RWPE2 (cell line): ENCODE results near the gene ZHX3.
"Not testable (repeated sequence)": the region's sequence is repeated elsewhere in the genome, so short reads cannot be mapped to it uniquely, and the experiment has no call there.

ENCODE experiments used
- ATAC-seq: fragments of 200-7000 bp; cut with Tn5 transposase; 3 replicates; pipeline ENCODE4 v1.9.1; 2021; ENCODE audit warnings: low read depth
- DNase-seq: peaks from one replicate; pipeline ENCODE4 v3.0.0-alpha.2; 2020; ENCODE audit warnings: low spot score
- H3K27ac ChIP-seq: fragments of 450-650 bp; 2 replicates; pipeline ENCODE4 v1.5.1; 2017; ENCODE audit warnings: mild to moderate bottlenecking; ENCODE audit not compliant: poor library complexity, severe bottlenecking
- H3K27me3 ChIP-seq: fragments of 250-450 bp; sonication (Bioruptor Pico); 2 replicates; pipeline ENCODE4 v1.5.1; 2021; ENCODE audit warnings: mild to moderate bottlenecking, moderate library complexity; ENCODE audit not compliant: insufficient read depth, poor library complexity, severe bottlenecking
- H3K36me3 ChIP-seq: fragments of 250-450 bp; sonication (Bioruptor Pico); 2 replicates; pipeline ENCODE4 v1.5.1; 2020; ENCODE audit warnings: low read depth, mild to moderate bottlenecking, moderate library complexity
- H3K4me1 ChIP-seq: fragments of 250-450 bp; sonication (Bioruptor Pico); 2 replicates; pipeline ENCODE4 v1.5.1; 2021; ENCODE audit warnings: mild to moderate bottlenecking, moderate library complexity; ENCODE audit not compliant: insufficient read depth, poor library complexity, severe bottlenecking
- H3K4me3 ChIP-seq: fragments of 250-450 bp; sonication (Bioruptor Pico); 2 replicates; pipeline ENCODE4 v1.5.1; 2021; ENCODE audit warnings: mild to moderate bottlenecking, moderate library complexity; ENCODE audit not compliant: severe bottlenecking
- H3K9me3 ChIP-seq: fragments of 250-450 bp; sonication (Bioruptor Pico); 2 replicates; pipeline ENCODE4 v1.5.1; 2021; ENCODE audit warnings: mild to moderate bottlenecking, moderate library complexity; ENCODE audit not compliant: severe bottlenecking
- TF ChIP-seq, protein P1 (sequence below): fragments of 450-650 bp; IDR thresholded peaks from one replicate; pipeline ENCODE4 v1.5.1; 2017; ENCODE audit warnings: mild to moderate bottlenecking, moderate library complexity; ENCODE audit not compliant: poor library complexity, severe bottlenecking

The ZHX3 gene

DNA sequence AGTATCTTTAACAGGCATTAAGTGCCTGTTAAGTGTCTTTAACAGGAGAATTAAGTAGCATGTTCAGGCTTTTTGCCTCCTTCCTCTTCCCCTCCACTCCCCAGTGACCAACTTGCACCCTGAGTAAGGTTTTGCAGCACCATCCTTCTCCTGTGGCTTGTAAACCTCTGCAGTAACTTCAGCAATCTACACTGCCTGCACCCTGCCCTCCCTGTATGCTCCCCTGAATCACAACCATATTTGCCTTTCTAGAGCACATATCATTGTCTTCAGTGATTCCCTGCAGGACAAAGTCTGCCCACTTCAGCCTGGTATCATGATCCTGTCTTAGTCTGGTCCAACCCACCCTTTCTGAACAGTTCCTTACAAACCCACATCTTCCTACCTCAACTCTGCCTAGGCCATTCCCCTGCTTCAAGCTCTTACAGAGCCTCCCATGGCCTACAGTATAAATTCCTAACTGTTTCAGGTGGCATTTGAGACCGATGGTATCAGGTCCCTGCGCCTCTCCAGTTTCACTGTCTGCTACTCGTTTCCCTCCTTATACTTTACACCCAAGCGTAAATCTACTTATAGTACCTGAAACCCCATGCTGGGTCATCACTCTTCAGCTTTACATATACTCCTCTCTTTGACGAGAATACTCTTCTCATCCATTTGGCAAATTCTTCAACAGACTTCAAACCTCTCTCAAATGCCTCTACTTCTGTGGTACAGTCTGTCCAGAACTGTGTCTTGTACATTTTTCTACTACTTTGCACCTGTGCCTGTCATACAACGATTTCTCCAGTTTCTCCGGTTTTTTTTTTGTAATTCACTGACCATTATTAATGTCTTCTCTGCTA, 69.8 kb downstream of the ZHX3 start:
- TF ChIP-seq, protein P1, sequence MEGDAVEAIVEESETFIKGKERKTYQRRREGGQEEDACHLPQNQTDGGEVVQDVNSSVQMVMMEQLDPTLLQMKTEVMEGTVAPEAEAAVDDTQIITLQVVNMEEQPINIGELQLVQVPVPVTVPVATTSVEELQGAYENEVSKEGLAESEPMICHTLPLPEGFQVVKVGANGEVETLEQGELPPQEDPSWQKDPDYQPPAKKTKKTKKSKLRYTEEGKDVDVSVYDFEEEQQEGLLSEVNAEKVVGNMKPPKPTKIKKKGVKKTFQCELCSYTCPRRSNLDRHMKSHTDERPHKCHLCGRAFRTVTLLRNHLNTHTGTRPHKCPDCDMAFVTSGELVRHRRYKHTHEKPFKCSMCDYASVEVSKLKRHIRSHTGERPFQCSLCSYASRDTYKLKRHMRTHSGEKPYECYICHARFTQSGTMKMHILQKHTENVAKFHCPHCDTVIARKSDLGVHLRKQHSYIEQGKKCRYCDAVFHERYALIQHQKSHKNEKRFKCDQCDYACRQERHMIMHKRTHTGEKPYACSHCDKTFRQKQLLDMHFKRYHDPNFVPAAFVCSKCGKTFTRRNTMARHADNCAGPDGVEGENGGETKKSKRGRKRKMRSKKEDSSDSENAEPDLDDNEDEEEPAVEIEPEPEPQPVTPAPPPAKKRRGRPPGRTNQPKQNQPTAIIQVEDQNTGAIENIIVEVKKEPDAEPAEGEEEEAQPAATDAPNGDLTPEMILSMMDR, result no peak
- H3K27ac ChIP-seq, result peak overlapping the region; percentile 99
- no peak overlapping the region for H3K4me3 ChIP-seq
- peaks cover 59% of the 10 kb centered on the region for H3K4me1 ChIP-seq
- ATAC-seq (no peak), DNase-seq (no peak)
- peaks cover 9% of the 10 kb centered on the region; the same call in 1 of the 2 replicates for H3K36me3 ChIP-seq
- no peaks in the 10 kb centered on the region for H3K9me3 ChIP-seq
- no peaks in the 10 kb centered on the region for H3K27me3 ChIP-seq

DNA sequence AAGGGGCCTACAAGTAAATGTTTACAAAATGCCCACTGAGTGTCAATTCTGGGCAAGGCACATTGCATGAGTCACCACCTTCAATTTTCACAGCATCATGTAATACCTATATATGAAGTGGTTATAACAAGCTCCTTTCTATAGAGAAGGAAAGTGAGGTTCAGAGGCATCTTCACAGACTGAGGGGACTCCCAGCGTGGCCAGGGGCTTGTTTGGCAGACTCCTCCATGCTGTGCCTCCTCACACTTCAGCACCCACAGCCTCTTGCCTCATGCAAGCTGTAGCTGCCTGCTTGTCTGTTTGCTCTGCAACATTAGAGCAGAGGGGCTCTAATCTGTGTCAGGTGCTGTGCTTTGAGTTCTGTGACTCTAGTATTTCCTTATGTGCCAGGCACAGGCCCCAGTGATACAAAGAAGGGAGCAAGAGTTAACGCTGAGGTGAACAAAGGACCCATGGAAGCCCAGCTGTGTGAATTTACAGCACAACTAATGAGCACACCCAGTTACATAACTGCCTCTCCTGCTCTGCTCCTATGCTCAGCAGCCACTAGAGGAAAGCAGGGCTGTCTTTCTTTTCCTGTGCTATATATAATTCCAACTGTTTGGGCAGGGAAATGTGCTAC, 72.3 kb downstream of the ZHX3 start:
- peaks cover 52% of the 10 kb centered on the region for H3K4me1 ChIP-seq
- H3K4me3 ChIP-seq, result no peak overlapping the region
- no peak for ATAC-seq
- H3K27me3 ChIP-seq, result no peaks in the 10 kb centered on the region
- peak overlapping the region; percentile 99 for H3K27ac ChIP-seq
- H3K36me3 ChIP-seq, result peaks cover 3% of the 10 kb centered on the region; the same call in 1 of the 2 replicates
- TF ChIP-seq, protein P1, result peak; percentile 37
- DNase-seq, result no peak
- H3K9me3 ChIP-seq, result no peaks in the 10 kb centered on the region

DNA sequence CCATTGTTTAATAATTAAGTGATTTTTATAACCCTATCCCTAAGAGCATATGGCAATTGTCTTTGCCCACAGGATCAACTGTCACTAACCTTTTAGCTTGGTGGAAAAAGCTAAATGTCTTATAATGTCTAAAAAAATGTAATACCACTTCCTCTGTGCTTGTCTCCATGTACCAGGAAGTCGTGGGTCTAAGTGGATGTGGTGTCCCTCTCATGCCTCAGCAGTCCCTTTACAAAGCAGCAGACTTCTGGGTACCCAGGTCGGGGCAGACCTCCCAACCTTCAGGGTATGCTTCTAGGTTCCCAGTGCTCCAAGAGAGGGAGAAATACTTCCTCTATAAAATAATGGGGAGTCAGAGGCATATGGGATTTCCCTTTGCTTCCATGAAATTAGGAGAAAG, 74.7 kb downstream of the ZHX3 start:
- H3K27me3 ChIP-seq, result no peaks in the 10 kb centered on the region
- H3K4me1 ChIP-seq, result peaks cover 28% of the 10 kb centered on the region
- H3K27ac ChIP-seq, result no peak overlapping the region
- no peak overlapping the region for H3K4me3 ChIP-seq
- DNase-seq, result no peak
- ATAC-seq, result no peak
- H3K9me3 ChIP-seq, result no peaks in the 10 kb centered on the region
- TF ChIP-seq, protein P1, result no peak
- H3K36me3 ChIP-seq, result peaks cover 3% of the 10 kb centered on the region

DNA sequence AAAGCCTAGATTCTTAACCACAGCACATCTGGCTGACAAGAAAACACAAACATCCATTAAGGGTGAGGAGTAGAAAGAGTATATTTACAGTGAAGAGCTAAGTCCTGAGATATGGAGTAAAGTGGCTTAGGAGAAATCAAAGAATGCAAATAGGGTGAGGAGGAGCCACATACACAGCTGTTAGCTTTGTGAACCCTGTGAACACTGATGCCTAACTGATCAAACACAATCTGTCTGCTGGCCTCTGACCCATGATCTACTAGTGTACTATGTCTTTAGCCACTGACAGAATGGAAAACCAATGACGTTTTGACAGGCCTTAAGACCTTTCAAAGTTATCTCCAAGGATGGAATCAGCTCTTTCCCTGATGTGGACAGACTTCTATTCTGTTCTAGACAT, 75.2 kb downstream of the ZHX3 start:
- H3K4me1 ChIP-seq, result peaks cover 23% of the 10 kb centered on the region
- H3K27me3 ChIP-seq, result no peaks in the 10 kb centered on the region
- H3K27ac ChIP-seq, result no peak overlapping the region
- DNase-seq, result no peak
- H3K36me3 ChIP-seq, result peaks cover 3% of the 10 kb centered on the region
- no peak for ATAC-seq
- no peaks in the 10 kb centered on the region for H3K9me3 ChIP-seq
- H3K4me3 ChIP-seq, result no peak overlapping the region
- TF ChIP-seq, protein P1, result no peak

DNA sequence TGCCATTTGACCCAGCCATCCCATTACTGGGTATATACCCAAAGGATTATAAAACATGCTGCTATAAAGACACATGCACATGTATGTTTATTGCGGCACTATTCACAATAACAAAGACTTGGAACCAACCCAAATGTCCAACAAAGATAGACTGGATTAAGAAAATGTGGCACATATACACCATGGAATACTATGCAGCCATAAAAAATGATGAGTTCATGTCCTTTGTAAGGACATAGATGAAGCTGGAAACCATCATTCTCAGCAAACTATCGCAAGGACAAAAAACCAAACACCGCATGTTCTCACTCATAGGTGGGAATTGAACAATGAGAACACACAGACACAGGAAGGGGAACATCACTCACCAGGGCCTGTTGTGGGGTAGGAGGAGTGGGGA, 80.3 kb downstream of the ZHX3 start:
- not testable (repeated sequence) for H3K27ac ChIP-seq, DNase-seq, H3K4me3 ChIP-seq, H3K27me3 ChIP-seq, H3K36me3 ChIP-seq, ATAC-seq, H3K9me3 ChIP-seq
- peaks cover 17% of the 10 kb centered on the region for H3K4me1 ChIP-seq

DNA sequence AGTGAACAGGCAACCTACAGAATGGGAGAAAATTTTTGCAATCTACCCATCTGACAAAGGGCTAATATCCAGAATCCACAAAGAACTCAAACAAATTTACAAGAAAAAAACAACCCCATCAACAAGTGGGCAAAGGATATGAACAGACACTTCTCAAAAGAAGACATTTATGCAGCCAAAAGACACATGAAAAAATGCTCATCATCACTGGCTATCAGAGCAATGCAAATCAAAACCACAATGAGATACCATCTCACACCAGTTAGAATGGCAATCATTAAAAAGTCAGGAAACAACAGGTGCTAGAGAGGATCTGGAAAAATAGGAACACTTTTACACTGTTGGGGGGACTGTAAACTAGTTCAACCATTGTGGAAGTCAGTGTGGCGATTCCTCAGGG, 80.7 kb downstream of the ZHX3 start:
- not testable (repeated sequence) for H3K4me3 ChIP-seq, DNase-seq, H3K9me3 ChIP-seq, ATAC-seq, H3K27me3 ChIP-seq, H3K27ac ChIP-seq, H3K36me3 ChIP-seq
- peaks cover 21% of the 10 kb centered on the region for H3K4me1 ChIP-seq
